GM23338 (cell line): ENCODE data around the gene CENPX. TPM values are rescaled to one million over a fixed set of nuclear protein-coding genes. Genes with fewer than 3 reads are reported as not detected.

Experiments used
- ATAC-seq: fragments of 200-7000 bp; cut with Tn5 transposase; 3 replicates; pipeline ENCODE4 v1.9.1; 2020
- DNase-seq: peaks from one replicate; pipeline ENCODE4 v3.0.0-alpha.2; 2015; ENCODE audit warnings: low spot score
- H2AFZ ChIP-seq: fragments of 200-600 bp; sonication (generic); 2 replicates; pipeline ENCODE4 v1.8.0; 2016; ENCODE audit warnings: antibody characterized with exemption, mild to moderate bottlenecking, moderate library complexity
- H3F3A ChIP-seq: fragments of 200-600 bp; sonication (generic); replicated peaks from 2 replicates; pipeline ENCODE4 v1.8.0; 2017; ENCODE audit warnings: antibody characterized with exemption, mixed run types, low read depth
- H3K27ac ChIP-seq: fragments of 200-600 bp; sonication (generic); 2 replicates; pipeline ENCODE4 v1.6.1; 2016; ENCODE audit warnings: low read depth
- H3K27me3 ChIP-seq: fragments of 200-600 bp; sonication (generic); 2 replicates; pipeline ENCODE4 v1.8.0; 2016; ENCODE audit warnings: mild to moderate bottlenecking, mixed run types, moderate library complexity; ENCODE audit not compliant: insufficient read depth
- H3K36me3 ChIP-seq: fragments of 200-600 bp; sonication (generic); 2 replicates; pipeline ENCODE4 v1.8.0; 2016; ENCODE audit warnings: mild to moderate bottlenecking; ENCODE audit not compliant: insufficient read depth
- H3K4me1 ChIP-seq: fragments of 200-600 bp; sonication (generic); 2 replicates; pipeline ENCODE4 v1.8.0; 2016; ENCODE audit warnings: mild to moderate bottlenecking, moderate library complexity; ENCODE audit not compliant: insufficient read depth
- H3K4me2 ChIP-seq: fragments of 200-600 bp; sonication (generic); 2 replicates; pipeline ENCODE4 v1.7.1; 2017; ENCODE audit warnings: mixed run types
- H3K4me3 ChIP-seq: fragments of 200-600 bp; sonication (generic); 2 replicates; pipeline ENCODE4 v1.6.1; 2016; ENCODE audit warnings: mixed run types
- H3K79me2 ChIP-seq: fragments of 200-600 bp; sonication (generic); replicated peaks from 2 replicates; pipeline ENCODE4 v1.8.0; 2017; ENCODE audit warnings: mild to moderate bottlenecking; ENCODE audit not compliant: insufficient read depth
- H3K9me2 ChIP-seq: fragments of 200-600 bp; sonication (generic); 2 replicates; pipeline ENCODE4 v1.8.0; 2017; ENCODE audit not compliant: insufficient read depth
- H4K20me1 ChIP-seq: fragments of 200-600 bp; sonication (generic); replicated peaks from 2 replicates; pipeline ENCODE4 v1.8.0; 2017; ENCODE audit warnings: mild to moderate bottlenecking; ENCODE audit not compliant: insufficient read depth
- H3K27ac Mint-ChIP-seq: 2 replicates; pipeline ENCODE4 v1.8.0; 2020; ENCODE audit warnings: inconsistent platforms, mild to moderate bottlenecking, moderate library complexity, mixed read lengths
- H3K27me3 Mint-ChIP-seq: 3 replicates; pipeline ENCODE4 v1.8.0; 2022; ENCODE audit warnings: low read depth, mild to moderate bottlenecking, moderate library complexity, mixed read lengths, inconsistent platforms; ENCODE audit not compliant: insufficient read depth, poor library complexity
- H3K36me3 Mint-ChIP-seq: 3 replicates; pipeline ENCODE4 v1.8.0; 2021; ENCODE audit warnings: low read depth, mild to moderate bottlenecking, inconsistent platforms, moderate library complexity, mixed read lengths
- H3K4me1 Mint-ChIP-seq: 3 replicates; pipeline ENCODE4 v1.8.0; 2020; ENCODE audit warnings: mild to moderate bottlenecking, inconsistent platforms, mixed read lengths
- H3K4me3 Mint-ChIP-seq: 3 replicates; pipeline ENCODE4 v1.8.0; 2021; ENCODE audit warnings: moderate library complexity, mild to moderate bottlenecking, inconsistent platforms, mixed read lengths
- H3K9me3 Mint-ChIP-seq: 3 replicates; pipeline ENCODE4 v1.8.0; 2020; ENCODE audit warnings: moderate library complexity, mild to moderate bottlenecking, inconsistent platforms, mixed read lengths
- CREB1 ChIP-seq: fragments of 250-450 bp; sonication (Bioruptor Pico); IDR thresholded peaks from 2 replicates; pipeline ENCODE4 v1.5.0; 2020; ENCODE audit warnings: low read depth, mild to moderate bottlenecking, moderate library complexity
- ETS1 ChIP-seq: IDR thresholded peaks from 2 replicates; pipeline ENCODE4 v1.6.1; 2016; ENCODE audit warnings: antibody characterized with exemption
- EZH2 ChIP-seq: fragments of 200-600 bp; sonication (generic); IDR thresholded peaks from one replicate; pipeline ENCODE4 v1.8.0; 2017; ENCODE audit warnings: antibody characterized with exemption, mild to moderate bottlenecking, low read depth; ENCODE audit not compliant: unreplicated experiment
- JUNB ChIP-seq: IDR thresholded peaks from one replicate; pipeline ENCODE4 v1.6.1; 2016; ENCODE audit warnings: antibody characterized with exemption; ENCODE audit not compliant: unreplicated experiment
- NANOG ChIP-seq: IDR thresholded peaks from 2 replicates; pipeline ENCODE4 v1.6.1; 2016; ENCODE audit warnings: antibody characterized with exemption, borderline replicate concordance
- POLR2AphosphoS5 ChIP-seq: IDR thresholded peaks from 2 replicates; pipeline ENCODE4 v1.6.1; 2016; ENCODE audit warnings: antibody characterized with exemption, low read depth
- ZNF331 ChIP-seq: fragments of 250-450 bp; sonication (Bioruptor Pico); IDR thresholded peaks from 2 replicates; pipeline ENCODE4 v1.5.0; 2020; ENCODE audit warnings: low read depth, mild to moderate bottlenecking, moderate library complexity
- ZNF462 ChIP-seq: fragments of 250-450 bp; sonication (Bioruptor Pico); IDR thresholded peaks from 2 replicates; pipeline ENCODE4 v1.5.0; 2020; ENCODE audit warnings: mild to moderate bottlenecking, moderate library complexity
- polyA plus RNA-seq: library from polyadenylated mRNA; unstranded; fragments of >200 nt; fragmentation: Nextera tagmentation; extraction: Ambion mirVana; gene quantifications from 2 replicates; pipeline ENCODE4 v1.2.1, GENCODE V29; 2016
- total RNA-seq: library from RNA; depleted of rRNA; stranded (reverse); fragments of >200 nt; shearing (Covaris generic); gene quantifications from 2 replicates; pipeline ENCODE4 v1.2.3, GENCODE V29; 2014
- TF ChIP-seq, protein P1 (sequence below): IDR thresholded peaks from one replicate; pipeline ENCODE4 v1.6.1; 2018; ENCODE audit warnings: antibody characterized with exemption; ENCODE audit not compliant: unreplicated experiment

The CENPX gene
- total and polyA plus RNA-seq, 2 experiments from 2014 or later: 114 to 157 TPM

DNA sequence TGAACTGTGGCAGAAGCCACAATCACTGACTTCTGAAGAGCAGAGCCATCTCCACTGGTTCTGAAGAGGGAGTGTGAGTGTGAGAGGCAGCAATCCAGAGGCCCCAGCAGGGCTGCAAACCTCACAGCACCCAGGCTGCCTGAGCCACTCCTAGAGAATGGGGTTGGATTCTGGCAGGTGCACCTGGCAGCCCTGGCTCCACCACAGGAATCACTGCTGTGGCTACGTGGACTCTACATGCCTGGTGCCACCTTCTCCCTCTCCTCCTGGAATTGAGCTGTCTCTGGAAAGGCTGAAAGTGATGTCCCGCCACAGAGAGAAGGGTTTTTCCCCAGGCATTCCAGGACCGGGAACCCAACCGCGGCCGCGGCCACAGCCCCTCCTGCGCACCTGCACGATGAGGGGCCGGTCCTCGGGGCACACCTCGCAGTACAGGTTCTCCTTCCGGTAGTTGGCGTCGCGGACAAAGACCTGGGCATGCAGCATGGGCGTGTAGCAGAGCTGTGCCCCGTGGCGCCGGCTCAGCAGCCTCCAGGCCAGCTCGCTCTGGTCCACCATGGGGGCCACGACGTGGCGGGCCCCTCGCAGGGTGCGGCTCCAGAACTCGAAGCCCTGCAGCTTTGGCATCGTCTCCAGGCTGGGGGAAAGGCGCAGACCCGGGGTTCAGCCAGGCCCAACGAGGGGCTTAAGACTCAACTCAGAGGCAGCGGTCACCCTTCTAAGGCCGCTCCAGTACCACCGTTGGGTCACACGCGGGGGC, 41.9 kb upstream of the CENPX start:
- no peak for TF ChIP-seq ETS1
- TF ChIP-seq NANOG: no peak
- no peak for TF ChIP-seq ZNF331 (CRISPR knock-in tag)
- no peak for TF ChIP-seq ZNF462 (CRISPR knock-in tag)
- no peak for TF ChIP-seq EZH2
- TF ChIP-seq JUNB: no peak
- no peak for TF ChIP-seq CREB1 (CRISPR knock-in tag)
- no peak for TF ChIP-seq POLR2AphosphoS5
- TF ChIP-seq, protein P1, sequence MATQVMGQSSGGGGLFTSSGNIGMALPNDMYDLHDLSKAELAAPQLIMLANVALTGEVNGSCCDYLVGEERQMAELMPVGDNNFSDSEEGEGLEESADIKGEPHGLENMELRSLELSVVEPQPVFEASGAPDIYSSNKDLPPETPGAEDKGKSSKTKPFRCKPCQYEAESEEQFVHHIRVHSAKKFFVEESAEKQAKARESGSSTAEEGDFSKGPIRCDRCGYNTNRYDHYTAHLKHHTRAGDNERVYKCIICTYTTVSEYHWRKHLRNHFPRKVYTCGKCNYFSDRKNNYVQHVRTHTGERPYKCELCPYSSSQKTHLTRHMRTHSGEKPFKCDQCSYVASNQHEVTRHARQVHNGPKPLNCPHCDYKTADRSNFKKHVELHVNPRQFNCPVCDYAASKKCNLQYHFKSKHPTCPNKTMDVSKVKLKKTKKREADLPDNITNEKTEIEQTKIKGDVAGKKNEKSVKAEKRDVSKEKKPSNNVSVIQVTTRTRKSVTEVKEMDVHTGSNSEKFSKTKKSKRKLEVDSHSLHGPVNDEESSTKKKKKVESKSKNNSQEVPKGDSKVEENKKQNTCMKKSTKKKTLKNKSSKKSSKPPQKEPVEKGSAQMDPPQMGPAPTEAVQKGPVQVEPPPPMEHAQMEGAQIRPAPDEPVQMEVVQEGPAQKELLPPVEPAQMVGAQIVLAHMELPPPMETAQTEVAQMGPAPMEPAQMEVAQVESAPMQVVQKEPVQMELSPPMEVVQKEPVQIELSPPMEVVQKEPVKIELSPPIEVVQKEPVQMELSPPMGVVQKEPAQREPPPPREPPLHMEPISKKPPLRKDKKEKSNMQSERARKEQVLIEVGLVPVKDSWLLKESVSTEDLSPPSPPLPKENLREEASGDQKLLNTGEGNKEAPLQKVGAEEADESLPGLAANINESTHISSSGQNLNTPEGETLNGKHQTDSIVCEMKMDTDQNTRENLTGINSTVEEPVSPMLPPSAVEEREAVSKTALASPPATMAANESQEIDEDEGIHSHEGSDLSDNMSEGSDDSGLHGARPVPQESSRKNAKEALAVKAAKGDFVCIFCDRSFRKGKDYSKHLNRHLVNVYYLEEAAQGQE: no peak
- peaks cover 4% of the 10 kb centered on the region for H3K36me3 Mint-ChIP-seq
- Histone ChIP-seq H3K79me2 (no peaks in the 10 kb centered on the region), H3F3A (peaks cover 7% of the 10 kb centered on the region; the same call in 1 of the 2 replicates), H3K27ac (no peak overlapping the region), H3K9me2 (no peaks in the 10 kb centered on the region), H3K27me3 (no peaks in the 10 kb centered on the region), H3K4me2 (peak overlapping the region; percentile 88), H3K36me3 (no peaks in the 10 kb centered on the region), H2AFZ (no peak overlapping the region), H3K4me3 (peak overlapping the region; percentile 77), H4K20me1 (no peaks in the 10 kb centered on the region), H3K4me1 (no peaks in the 10 kb centered on the region)
- H3K27me3 Mint-ChIP-seq: peaks cover 5% of the 10 kb centered on the region
- peak overlapping the region; percentile 72 for H3K4me3 Mint-ChIP-seq
- no peak overlapping the region for H3K27ac Mint-ChIP-seq
- H3K4me1 Mint-ChIP-seq: peaks cover 4% of the 10 kb centered on the region; the same call in 2 of the 3 replicates
- no peaks in the 10 kb centered on the region for H3K9me3 Mint-ChIP-seq
- peak; percentile 24 for DNase-seq
- ATAC-seq: peak; percentile 23
